Inflammatory macrophage (primary cell): ENCODE results near the gene TLR1.
"Not testable (repeated sequence)": the region's sequence is repeated elsewhere in the genome, so short reads cannot be mapped to it uniquely, and the experiment has no call there.

Source experiments
- DNase-seq, 2 donors: peaks; one replicate each; pipeline ENCODE4 v3.0.0-alpha.2; 2020 to 2022

TLR1 gene

DNA sequence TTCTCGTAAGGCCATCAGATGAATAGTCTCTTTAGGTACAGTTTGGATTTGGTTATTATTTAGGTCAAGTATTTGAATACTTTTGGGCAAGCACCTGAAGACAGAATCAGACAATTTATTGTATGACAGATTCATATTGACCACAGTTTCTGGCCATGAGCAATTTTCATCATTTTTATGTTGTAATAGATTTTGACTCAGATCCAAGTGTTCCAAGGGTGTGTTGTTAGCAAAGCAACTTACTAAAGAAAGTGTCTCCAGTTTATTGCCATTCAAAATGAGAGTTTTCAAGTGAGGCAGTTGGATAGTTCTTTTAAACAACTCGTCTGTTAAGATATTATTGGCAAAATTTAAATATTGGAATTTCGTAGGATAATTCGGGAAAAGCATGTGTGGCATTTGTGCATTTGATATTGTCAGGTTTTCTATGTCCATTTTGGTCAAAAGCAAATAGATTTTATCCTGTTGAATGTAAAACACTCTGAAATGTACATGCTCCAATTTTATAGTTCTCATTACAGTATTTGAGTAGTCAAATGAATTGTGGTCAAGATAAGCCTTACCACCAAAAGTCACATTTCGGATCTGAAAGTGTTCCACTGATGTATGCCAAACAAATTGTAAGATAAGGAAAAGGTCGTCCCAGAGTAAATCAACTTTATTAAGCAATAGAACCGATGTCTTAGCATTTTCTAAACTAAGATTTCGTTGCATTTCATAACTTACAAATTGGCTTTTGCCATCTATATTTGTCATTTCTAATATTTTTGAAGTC lies 30.2 kb downstream of the TLR1 start:
- DNase-seq = peak; percentile 39 to 78

DNA sequence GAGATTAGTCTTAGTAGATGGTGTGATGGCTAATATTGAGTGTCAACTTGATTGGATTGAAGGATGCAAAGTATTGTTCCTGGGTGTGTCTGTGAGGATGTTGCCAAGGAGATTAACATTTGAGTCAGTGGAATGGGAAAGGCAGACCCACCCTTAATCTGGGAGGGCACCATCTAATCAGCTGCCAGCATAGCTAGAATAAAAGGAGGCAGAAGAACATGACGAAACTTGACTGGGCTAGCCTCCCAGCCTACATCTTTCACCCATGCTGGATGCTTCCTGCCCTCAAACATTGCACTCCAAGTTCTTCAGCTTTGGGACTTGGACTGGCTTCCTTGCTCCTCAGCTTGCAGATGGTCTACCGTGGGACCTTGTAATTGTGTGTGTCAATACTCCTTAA lies 34.3 kb downstream of the TLR1 start:
- not testable (repeated sequence) for DNase-seq

DNA sequence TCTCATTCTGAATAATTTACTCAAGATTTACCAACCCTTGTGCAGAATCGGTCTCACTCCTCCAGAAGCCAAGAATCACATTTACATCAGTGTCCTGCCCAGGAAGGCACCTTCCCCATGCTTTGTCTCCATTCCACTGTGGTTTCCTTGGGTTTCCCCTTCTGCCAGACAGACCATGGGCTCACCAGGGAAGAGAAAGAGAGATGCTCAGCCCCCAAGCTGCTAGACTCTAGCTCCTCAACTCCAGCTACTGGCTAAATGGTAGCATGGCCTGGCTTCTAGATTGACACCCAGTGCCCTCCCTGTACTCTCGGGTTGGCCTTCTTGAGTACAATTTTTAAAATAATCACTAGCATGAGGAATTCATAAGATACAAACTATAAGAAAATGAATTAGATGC lies 34.7 kb downstream of the TLR1 start:
- DNase-seq = no peak

DNA sequence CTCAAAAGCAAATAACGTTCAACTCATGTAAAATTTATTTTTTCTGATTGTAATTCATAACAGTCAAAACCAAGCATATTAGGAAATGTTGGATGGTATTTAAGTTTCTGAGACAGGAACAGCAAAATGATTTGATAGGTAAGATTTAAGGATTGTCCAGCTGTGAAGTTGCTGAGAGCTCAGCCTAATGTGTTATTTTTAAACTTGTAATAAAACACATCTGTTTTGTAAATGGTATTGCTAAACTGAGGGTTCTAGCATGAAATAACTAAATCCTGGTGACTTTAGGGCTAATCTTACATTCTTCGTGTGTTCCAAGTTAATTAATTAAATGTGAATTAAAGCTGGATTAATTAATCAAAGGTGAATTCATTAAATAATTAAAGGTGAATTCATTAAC lies 35.1 kb downstream of the TLR1 start:
- DNase-seq = no peak

DNA sequence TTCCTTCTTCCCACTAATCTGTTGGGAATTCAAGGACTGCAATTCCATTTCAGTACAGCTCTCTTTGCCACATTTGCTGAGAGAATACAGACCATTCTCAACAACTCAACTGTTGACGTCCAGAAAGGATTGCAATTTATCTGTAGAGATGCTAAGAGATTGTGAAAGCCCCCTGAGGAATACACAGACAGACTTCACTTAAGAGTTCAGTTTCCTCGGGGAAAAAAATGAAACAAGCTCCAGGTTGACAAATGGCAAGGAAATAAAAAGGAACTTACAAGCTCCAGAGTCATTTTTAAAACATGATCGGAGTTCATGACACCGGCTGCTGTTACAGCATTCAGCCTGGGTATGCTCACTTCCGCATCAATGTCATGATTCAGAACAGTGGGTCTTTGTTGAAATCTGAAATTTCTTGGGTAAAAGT lies 35.6 kb downstream of the TLR1 start:
- peak; percentile 86 to 90 for DNase-seq

DNA sequence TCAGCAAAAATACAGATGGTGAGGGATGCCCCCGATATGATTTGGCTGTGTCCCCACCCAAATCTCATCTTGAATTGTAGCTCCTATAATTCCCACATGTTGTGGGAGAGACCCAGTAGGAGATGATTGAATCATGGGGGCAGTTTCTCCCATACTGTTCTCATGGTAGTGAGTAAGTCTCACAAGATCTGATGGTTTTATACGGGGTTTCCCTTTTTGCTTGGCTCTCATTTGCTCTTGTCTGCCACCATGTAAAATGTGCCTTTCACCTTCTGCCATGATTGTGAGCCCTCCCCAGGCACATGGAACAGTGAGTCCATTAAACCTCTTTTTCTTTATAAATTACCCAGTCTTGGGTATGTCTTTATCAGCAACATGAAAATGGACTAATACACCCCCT lies 37.7 kb downstream of the TLR1 start:
- DNase-seq = peak in 1 of 2 donors; percentile 15

DNA sequence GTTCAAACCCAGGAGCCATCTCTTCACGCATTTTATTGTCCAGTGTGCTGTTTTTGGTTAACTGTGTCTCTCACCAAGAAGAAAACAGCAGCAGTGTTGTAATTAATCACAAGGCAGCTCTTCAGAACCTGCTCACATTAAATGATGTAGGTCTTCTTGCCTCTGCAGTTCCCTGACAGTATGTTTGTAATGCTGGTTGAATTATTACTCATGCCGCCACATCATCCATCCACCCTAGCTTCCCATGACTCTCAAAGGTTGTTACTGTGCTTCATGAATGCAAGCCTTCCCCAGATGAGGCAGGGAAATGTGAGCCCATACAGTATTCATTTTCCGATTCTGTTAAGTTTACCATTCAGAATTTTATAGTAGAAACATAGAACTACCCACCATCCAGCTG lies 39.2 kb downstream of the TLR1 start:
- peak; percentile 44 to 72 for DNase-seq

DNA sequence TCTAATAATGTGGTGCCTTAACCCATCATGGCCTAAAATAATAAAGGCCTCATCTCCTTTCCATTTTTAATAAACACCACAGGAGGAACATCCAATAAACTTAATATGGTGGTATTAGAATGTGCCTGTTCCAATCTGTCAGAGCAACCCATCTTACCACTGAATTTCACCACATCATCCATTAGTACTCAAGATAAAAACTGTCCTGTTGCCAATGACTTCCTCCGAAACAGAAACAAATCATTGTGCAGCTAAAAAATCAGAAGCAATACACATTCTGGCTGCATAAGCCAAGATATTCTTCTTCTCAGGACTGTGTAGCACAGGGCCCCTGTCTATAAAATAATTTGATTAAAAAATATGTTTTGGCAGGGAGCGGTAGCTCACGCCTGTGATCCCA lies 40.3 kb downstream of the TLR1 start:
- DNase-seq = peak in 1 of 2 donors; percentile 13

DNA sequence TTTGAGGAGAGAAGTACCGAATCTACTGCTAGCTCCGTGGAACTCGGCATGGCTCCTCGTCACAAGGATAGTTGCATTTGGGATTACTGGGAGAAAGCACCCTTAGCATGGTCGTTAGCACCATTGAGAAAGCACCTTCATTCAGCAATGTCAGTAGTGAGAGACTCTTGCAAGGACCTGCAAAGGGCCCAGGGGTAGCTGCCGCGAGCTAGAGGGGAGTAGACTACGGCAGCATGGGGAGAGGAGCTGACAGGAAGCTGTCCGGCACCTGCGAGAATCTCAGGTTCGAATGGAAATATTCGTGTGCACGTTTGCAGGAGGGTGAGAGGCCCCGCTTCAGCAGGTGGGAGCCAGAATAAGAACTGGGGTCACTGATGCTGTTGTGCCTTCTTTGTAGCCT lies 42.0 kb downstream of the TLR1 start:
- DNase-seq = no peak

DNA sequence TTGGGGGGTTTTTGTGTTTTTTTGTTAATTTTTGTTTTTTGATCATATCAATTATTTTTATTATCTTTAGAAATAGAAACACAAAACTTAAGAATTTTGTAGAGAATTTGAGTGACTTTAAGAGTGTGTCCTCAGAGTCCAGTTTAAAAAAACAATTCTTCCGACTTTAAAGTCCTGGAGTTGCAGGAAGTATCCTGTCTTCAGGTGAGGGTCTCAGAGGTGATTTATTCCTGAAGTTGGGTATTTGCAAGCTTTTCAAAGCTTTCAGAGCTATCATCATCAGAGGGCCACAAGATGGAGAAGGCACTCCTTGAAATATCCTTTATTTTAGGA lies 44.8 kb downstream of the TLR1 start:
- DNase-seq = no peak

DNA sequence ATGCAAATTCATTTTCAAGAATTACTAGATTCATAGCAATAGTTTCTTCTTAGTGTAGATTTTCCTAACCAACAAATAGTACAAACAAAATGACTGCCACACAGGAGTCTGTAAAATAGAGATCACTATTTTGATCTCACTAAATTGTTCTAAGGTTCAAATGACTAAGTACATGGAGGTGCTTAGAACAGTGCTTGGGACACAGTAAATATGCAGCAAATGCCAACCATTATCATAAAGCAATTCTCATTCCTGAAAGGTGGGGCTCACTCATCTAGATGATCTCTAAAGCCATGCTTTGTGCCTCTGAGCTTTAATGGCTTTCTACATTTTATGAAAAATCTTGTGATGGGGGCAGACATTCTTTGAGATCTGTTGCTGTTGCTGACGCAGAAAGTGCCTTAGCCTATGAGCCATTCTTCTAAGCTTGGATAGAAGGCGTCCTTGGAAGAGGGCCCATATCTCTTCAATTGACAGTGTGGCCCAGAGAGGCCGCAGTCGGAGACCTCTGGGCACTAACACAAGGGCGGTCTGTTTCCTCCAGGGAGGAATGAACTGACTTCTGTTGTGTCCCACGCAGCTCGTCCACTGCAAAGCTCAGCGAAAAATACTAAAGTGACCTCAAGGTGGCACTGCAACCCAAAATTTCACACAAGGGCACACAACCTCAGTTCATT lies 45.3 kb downstream of the TLR1 start:
- DNase-seq = peak; percentile 75 to 82

DNA sequence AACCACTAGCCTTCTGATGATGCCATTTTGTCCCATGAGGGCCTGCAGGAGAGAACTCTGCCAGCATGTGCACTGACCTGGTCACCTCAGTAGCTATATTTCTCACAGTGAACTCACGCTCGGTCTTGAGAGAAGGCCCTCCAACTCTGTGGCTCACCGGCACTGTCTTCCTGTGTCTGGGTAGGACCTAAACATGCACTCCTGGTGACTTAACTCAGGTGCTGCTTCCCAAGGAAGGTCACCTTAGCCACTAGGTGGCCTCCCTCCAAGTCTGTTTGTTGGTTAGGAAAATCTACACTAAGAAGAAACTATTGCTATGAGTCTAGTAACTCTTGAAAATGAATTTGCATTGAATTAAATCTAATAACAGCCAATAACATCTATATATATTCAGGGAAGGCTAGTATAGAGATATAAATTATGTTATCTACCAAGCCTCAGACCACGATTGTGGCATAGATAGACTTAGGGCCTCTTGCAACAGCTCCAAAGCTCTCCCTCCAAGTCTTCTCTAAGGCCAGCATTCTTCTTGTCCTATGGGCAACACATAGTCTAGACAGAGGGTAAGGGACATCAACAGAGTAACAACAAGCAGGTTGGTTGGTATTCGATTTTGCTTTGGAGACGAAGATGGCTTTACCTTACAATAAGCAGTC lies 46.5 kb downstream of the TLR1 start:
- DNase-seq = no peak

DNA sequence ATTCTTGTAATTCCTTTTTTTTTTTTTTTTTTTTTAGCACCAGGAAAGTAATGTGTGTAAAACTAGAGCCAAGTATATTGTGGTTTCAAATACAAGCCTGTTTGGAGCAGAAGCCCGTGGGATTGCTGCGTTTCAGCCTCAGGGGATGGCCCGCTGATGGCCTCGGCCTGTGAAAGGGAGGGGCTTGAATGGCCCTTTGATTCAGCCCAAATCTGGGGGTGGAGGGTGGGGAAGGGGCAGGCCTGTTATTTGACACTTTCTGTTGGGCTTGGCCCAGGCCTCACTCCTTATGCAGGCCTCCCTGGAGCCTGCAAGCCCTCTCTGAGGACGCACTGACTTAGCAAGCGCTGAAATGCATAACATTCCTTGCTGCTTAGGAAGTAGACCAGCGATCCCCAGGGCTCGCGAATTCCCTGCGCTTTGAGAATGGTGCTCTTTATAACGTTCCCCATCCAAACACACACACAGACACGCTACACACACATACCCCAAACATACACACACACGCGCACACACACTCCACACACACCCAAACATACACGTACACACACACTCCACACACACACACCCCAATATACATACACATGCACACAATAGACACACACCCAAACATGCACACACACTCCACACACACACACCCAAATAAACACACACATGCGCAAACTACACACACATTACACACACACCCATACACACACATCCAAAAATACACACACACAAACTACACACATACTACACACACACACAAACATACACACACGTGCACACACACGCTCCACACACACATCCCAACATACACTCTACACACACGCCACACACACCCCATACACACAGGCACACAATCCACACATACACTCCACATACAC lies 51.4 kb downstream of the TLR1 start:
- DNase-seq = no peak

DNA sequence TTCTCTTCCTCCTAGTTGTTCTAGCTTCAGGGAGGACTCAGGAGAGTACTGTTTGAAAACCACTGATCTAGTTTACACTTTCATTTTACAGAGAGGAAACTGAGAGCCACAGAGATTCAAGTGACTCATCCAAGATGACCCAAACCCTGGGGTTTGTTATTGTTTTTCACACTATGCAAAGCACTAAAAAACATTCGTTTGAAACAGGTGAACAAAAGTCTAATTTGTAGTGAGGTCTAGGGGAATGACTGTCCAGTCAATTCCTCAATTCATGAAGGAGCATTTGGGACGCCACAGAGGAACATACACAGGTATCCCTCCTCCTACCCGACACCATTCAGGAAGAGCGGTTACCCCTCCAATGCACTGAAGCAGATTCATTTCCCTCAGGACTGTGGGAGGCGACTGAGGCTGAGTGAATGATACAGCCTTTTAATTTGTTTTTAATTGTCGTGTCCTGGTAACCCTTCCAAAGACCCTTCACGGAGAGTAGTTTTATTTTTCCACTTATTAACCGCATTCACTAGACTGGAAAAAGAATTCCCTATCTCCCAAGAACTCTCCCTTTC lies 52.1 kb downstream of the TLR1 start:
- peak; percentile 25 to 45 for DNase-seq

DNA sequence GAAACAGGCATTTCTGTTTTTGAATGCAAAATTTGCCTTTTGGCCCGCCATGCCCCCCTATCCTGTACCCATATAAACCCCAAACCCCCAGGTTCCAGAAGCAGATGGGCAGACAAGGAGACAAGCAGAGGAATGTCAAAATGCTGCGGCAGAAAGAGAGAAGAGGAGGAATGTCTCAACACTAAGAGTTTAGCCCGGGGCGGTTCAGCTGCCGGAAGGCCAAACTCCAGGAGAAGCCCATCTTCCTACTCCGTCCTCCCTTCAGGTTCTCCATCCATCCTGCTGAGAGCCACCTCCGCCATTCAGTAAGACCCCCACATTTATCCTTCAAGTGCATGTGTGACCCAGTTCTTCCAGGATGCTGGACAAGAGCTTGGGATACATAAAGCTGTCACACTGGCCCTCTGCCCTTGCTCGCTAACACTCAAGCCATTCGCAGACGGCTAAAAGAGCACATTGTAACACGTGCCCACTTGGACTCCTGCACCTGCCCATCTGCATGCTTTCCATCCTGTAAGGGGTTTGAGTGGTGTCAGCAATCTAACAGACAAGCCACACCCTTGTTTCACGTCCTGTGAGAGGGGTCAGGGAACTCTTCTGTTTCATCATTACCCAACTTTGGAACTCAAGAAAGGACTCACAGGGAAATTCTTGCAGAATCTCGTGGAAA lies 53.1 kb downstream of the TLR1 start:
- DNase-seq = no peak

DNA sequence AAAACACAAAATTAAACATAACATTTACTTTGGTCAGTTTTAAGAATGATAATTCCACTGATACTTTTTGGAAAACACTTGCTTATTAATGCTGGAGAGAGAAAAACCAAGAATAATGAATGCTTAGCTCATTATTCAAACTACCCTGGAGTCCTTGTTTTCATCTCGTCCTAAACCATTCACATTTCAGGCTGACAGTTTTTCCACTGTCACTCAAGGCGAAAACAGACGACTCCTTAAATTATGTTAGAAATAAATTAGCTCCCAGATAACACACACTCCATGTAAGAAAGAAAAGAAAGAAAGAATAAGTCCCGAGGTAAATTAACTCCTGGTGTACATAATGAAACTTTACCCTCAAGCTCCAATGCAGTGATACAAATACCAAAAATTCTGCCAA lies 55.3 kb downstream of the TLR1 start:
- DNase-seq = no peak

DNA sequence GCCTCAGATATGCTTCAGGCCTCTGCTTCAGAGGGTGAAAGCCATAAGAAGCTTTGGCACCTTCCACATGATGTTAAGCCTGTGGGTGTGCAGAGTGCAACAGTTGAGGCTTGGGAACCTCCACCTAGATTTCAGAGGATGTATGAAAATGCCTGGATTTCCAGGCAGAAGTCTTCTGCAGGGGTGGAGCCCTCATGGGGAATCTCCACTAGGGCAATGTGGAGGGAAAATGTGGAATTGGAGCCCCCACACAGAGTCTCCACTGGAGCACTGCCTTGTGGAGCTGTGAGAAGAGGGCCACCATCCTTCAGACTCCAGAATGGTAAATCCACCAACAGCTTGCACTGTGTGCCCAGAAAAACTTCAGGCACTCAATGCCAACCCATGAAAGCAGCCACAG lies 57.0 kb downstream of the TLR1 start:
- DNase-seq = no peak
